GM08714 (cell line): ENCODE measurements around the gene OTOA.
"Not testable (repeated sequence)": the region's sequence is repeated elsewhere in the genome, so short reads cannot be mapped to it uniquely, and the experiment has no call there.

Source experiments
- H3K4me3 ChIP-seq: fragments of 200-500 bp; sonication (Bioruptor generic); 2 replicates; pipeline ENCODE4 v1.5.1; 2014; ENCODE audit warnings: mild to moderate bottlenecking, low read length, inconsistent platforms
- ZNF274 ChIP-seq: IDR thresholded peaks from 2 replicates; pipeline ENCODE4 v1.6.1; 2012; ENCODE audit warnings: mild to moderate bottlenecking, low read depth, low read length

OTOA gene

GRCh38 chr16:21684199-21684598 lies 20.4 kb downstream of the OTOA start:
- no peak for TF ChIP-seq ZNF274
- no peak overlapping the region for H3K4me3 ChIP-seq

DNA sequence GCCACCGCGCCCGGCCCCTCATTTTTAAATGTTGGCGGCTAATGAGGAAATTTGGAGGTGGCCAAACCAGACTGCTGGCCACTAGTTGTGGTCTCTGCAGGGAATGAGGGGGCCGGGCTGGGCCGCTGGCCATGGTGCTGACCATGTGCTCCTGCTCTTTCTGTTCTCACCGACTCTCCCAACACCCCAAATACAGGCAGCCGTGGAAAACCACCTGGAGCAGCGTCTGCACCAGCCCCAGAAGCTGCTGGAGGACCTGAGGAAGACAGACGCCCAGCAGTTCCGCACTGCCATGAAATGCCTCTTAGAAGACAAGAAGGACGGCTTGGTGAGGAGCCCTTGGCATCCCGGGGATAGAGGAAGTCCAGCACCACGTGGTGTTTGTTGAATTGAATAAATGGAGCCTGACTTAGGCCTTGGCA lies 21.3 kb downstream of the OTOA start:
- H3K4me3 ChIP-seq: no peak overlapping the region
- no peak for TF ChIP-seq ZNF274

DNA sequence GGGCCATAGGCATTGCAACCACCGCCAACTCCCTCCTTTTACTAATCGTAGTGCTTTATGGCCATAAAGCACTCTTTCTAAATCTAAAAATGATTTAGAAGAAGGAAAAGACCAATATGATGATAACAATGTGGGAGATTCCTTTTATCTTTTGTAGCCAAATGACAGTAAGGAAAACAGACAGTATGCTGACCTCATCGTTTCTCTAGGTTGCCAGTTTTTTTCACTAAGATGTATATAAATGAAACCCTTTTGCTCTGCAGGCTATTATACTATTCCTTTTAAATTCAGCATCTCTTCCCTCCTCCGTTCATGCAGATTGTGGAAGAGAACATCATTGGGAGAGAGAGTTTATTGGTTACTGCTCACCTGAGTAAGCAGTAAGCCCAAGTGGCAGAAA lies 25.3 kb downstream of the OTOA start:
- TF ChIP-seq ZNF274: no peak
- H3K4me3 ChIP-seq: no peak overlapping the region

DNA sequence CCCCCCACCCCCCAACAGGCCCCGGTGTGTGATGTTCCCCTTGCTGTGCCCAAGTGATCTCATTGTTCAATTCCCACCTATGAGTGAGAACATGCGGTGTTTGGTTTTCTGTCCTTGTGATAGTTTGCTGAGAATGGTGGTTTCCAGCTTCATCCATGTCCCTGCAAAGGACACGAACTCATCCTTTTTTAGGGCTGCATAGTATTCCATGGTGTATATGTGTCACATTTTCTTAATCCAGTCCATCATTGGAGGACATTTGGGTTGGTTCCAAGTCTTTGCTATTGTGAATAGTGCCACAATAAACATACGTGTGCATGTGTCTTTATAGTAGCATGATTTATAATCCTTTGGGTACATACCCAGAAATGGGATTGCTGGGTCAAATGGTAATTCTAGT lies 27.2 kb downstream of the OTOA start:
- H3K4me3 ChIP-seq: not testable (repeated sequence)

GRCh38 chr16:21694609-21695008 lies 30.8 kb downstream of the OTOA start:
- no peak for TF ChIP-seq ZNF274
- no peak overlapping the region for H3K4me3 ChIP-seq

DNA sequence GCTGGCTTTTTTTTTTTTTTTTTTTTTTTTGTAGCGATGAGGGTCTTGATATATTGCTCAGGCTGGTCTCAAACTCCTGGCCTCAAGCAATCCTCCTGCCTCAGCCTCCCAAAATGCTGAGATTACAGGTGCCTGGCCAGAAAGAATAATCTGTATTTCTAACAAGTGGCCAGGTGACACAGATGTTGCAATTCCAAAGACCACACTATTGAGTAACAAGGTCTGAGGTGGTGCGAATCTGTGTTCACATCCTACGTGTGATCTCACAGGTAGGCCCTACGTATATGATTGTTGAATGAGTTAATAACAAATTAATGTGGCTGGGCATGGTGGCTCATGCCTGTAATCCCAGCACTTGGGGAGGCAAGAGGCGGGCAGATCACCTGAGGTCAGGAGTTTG lies 33.3 kb downstream of the OTOA start:
- no peak for TF ChIP-seq ZNF274
- H3K4me3 ChIP-seq: no peak overlapping the region

- no peak for TF ChIP-seq ZNF274
- no peak overlapping the region for H3K4me3 ChIP-seq
Measured at GRCh38 chr16:21698169-21699032, 34.6 kb downstream of the OTOA start.

GRCh38 chr16:21701271-21701670 lies 37.5 kb downstream of the OTOA start:
- no peak for TF ChIP-seq ZNF274
- no peak overlapping the region for H3K4me3 ChIP-seq

GRCh38 chr16:21702276-21702675 lies 38.5 kb downstream of the OTOA start:
- no peak for TF ChIP-seq ZNF274
- H3K4me3 ChIP-seq: no peak overlapping the region

- TF ChIP-seq ZNF274: no peak
- no peak overlapping the region for H3K4me3 ChIP-seq
Measured at GRCh38 chr16:21703156-21703555, 39.4 kb downstream of the OTOA start.

- no peak overlapping the region for H3K4me3 ChIP-seq
- TF ChIP-seq ZNF274: no peak
Measured at GRCh38 chr16:21703589-21704174, 39.9 kb downstream of the OTOA start.

- H3K4me3 ChIP-seq: no peak overlapping the region
Measured at GRCh38 chr16:21704266-21704665, 40.5 kb downstream of the OTOA start.

GRCh38 chr16:21704733-21705132 lies 41.0 kb downstream of the OTOA start:
- H3K4me3 ChIP-seq: no peak overlapping the region
- TF ChIP-seq ZNF274: no peak

More at GRCh38 chr16:21704266-21704665, 40.5 kb downstream of the OTOA start:
- no peak for TF ChIP-seq ZNF274

DNA sequence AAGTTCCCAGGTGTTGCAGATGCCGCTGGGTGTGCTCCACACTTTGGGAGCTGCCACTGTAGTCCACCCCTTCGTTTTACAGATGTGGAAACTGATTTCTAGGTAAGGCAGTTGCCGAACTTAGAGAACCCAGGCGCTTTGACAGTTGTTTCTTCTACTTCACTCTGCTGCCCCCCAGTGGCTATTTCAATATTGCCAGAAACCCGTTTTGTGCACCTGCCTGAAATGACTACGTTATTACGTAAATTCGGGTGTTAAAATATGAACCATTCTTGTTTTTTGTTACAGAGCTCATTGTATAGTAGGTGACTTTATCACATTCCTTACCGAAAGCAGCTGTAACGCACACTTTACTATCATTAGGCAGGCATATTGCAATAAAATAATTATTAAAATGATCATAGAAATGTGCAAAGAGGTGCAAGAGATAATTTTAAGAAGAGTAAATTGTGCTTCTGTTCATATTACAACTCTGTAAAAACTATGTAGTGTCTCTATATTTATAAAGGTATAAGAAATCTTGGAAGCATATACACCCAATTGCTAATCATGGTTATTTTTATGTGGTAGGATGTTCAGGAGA lies 44.9 kb downstream of the OTOA start:
- no peak for TF ChIP-seq ZNF274
- H3K4me3 ChIP-seq: no peak overlapping the region

DNA sequence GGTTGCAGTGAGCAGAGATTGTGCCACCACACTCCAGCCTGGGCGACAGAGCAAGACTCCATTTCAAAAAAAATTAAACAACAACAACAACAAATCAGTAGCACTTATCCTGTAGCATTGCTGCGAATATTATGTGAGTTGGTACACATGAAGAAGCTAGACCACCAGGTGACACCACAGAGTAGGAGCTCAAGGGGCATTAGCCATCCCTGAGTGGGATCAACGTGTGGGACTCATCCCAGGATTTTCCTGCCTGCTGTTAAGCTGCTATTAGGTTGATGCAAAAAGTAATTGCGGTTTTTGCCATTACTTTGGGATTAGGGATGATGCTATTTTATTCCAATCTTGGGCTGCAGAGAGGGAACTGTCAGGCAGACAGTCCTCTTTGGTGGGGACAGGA lies 47.2 kb downstream of the OTOA start:
- H3K4me3 ChIP-seq: no peak overlapping the region
- TF ChIP-seq ZNF274: no peak
